OCI-LY7 (cell line): ENCODE data around the gene KLHL1.

ENCODE experiments used
- EZH2phosphoT487 ChIP-seq: fragments of 200-600 bp; sonication (generic); IDR thresholded peaks from 2 replicates; pipeline ENCODE4 v1.6.1; 2018; ENCODE audit warnings: low read depth, borderline replicate concordance, mild to moderate bottlenecking, mixed run types, antibody characterized with exemption, low read length, moderate library complexity, mixed read lengths
- TF ChIP-seq, protein P1 (sequence below): fragments of 200-600 bp; sonication (generic); conservative IDR thresholded peaks from 2 replicates; pipeline ENCODE4 v1.5.1; 2014; ENCODE audit warnings: mild to moderate bottlenecking, antibody characterized with exemption, low read length, moderate library complexity, mixed read lengths

- TF ChIP-seq, protein P1, sequence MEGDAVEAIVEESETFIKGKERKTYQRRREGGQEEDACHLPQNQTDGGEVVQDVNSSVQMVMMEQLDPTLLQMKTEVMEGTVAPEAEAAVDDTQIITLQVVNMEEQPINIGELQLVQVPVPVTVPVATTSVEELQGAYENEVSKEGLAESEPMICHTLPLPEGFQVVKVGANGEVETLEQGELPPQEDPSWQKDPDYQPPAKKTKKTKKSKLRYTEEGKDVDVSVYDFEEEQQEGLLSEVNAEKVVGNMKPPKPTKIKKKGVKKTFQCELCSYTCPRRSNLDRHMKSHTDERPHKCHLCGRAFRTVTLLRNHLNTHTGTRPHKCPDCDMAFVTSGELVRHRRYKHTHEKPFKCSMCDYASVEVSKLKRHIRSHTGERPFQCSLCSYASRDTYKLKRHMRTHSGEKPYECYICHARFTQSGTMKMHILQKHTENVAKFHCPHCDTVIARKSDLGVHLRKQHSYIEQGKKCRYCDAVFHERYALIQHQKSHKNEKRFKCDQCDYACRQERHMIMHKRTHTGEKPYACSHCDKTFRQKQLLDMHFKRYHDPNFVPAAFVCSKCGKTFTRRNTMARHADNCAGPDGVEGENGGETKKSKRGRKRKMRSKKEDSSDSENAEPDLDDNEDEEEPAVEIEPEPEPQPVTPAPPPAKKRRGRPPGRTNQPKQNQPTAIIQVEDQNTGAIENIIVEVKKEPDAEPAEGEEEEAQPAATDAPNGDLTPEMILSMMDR, result no peak
- no peak for TF ChIP-seq EZH2phosphoT487
Measured at GRCh38 chr13:69704311-69704710, 403.9 kb downstream of the KLHL1 start.
